HG03575 (cell line): Measurements from ENCODE around the gene CAPNS2.
"Not testable (repeated sequence)": the region's sequence is repeated elsewhere in the genome, so short reads cannot be mapped to it uniquely, and the experiment has no call there.

ENCODE experiments used
- ATAC-seq: cut with Tn5 transposase; IDR thresholded peaks from one replicate; pipeline ENCODE4 v1.9.1; 2021; ENCODE audit not compliant: unreplicated experiment, insufficient number of reproducible peaks, low FRiP score; ENCODE audit errors: extremely low read depth

CAPNS2 gene

GRCh38 chr16:55563797-55564196, 2.7 kb upstream of the CAPNS2 start:
- no peak for ATAC-seq

GRCh38 chr16:55565086-55565485, 1.4 kb upstream of the CAPNS2 start:
- no peak for ATAC-seq

DNA sequence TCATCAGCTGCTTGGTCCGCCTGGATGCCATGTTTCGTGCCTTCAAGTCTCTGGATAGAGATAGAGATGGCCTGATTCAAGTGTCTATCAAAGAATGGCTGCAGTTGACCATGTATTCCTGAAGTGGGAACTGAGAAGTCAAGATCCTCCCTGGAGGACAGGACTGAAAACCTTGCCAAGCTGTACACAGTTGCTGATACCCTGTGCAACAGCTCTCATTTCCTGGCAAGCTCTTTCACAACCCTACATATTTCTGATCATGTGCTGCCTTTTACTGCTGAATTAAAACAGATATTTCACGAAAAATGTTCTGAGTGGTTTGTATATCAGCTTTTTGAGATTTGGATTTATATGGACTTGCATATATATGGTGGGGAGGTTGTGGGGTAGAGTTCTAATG, 898 bp downstream of the CAPNS2 start:
- ATAC-seq: no peak

GRCh38 chr16:55568207-55568606, 1.7 kb downstream of the CAPNS2 start:
- ATAC-seq: no peak

- ATAC-seq: no peak
Observed at GRCh38 chr16:55569025-55569424, 2.5 kb downstream of the CAPNS2 start.

DNA sequence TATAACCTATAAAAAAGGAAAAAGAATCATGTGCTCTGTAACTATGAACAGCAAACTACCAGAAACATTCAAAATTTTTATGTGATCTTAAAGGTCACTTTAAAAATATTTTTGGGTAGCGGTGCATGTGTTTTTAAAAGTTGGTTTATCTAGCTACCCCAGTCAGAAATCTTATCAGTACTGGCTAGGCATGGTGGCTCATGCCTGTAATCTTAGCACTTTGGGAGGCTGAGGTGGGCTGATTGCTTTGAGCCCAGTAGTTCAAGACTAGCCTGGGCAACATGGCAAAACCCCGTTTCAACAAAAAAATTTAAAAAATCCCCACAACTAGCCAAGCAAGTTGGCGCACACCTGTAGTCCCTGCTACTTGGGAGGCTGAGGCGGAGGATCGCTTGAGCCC, 3.7 kb downstream of the CAPNS2 start:
- ATAC-seq: no peak

DNA sequence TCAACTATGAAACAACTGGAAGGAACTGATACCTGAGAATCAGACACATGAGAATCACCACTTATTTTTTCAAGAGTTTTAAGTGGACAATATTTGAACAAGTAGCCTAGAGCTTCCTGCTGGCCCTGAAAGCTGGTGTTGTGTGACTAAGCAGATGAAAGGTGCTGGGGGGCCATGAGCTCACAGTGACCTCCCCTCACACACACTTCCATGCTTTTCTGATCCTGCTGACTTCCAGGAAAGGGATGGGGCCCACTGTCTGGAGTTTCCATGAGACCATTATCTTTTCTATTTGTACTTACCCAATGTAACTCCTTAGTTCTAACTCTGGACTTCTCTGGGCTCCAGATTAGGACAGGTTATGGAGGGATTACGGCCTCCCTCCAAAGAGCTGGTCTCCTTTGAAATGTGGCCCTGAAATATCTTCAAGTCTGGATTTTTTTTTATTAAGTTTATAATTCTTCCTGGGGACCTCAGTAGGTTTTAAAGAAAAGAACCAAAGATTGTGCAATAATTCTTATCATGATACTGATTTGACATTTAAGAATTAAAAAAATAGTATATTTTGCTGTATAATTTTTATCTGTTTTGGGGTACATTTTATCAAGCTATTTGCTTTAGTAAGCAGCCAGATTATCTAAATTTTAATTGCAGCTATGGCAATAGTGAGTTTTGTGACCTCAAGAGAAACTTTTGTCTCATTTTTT, 4.9 kb downstream of the CAPNS2 start:
- no peak for ATAC-seq

DNA sequence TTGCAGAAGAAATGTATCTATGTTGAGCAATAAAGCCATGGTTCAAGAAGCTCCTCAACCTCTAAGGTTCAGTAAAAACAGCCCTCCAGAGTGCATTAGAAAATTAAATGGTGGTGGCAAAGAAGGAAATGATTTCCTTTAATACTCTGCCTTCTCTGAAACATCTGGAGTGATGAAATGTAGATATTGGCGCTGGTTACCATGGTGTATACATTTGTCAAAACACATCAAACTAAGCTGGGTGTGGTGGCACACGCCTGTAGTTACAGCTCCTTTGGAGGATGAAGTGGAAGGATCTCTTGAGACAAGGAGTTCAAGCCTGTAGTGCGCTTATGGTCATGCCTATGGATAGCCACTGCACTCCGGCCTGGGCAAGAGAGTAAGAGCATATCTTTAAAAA, 6.0 kb downstream of the CAPNS2 start:
- no peak for ATAC-seq

GRCh38 chr16:55574811-55575210, 8.3 kb downstream of the CAPNS2 start:
- no peak for ATAC-seq

GRCh38 chr16:55575496-55575895, 9.0 kb downstream of the CAPNS2 start:
- no peak for ATAC-seq

GRCh38 chr16:55576384-55576783, 9.9 kb downstream of the CAPNS2 start:
- ATAC-seq: no peak

DNA sequence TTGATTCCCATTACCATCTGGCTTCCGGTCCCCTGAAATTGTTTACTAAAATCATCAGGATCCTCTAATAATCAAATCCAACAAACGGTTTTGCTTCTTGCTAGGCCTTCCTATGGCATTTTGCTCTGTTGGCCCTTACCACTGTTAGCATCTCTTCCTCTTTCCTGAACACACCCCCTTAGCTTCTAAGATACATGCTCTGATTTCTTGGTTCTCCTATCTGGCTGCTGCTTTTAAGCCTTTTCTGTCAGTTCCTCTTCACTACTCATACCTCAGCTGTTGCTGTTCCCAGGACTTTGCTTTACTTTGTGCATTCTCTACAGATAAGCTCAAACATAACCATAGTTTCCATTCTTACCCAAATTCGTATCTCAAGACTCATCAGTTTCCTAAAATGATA, 11.4 kb downstream of the CAPNS2 start:
- ATAC-seq: no peak

- ATAC-seq: no peak
Observed at GRCh38 chr16:55585631-55586030, 19.1 kb downstream of the CAPNS2 start.

GRCh38 chr16:55588799-55589198, 22.3 kb downstream of the CAPNS2 start:
- ATAC-seq: no peak

DNA sequence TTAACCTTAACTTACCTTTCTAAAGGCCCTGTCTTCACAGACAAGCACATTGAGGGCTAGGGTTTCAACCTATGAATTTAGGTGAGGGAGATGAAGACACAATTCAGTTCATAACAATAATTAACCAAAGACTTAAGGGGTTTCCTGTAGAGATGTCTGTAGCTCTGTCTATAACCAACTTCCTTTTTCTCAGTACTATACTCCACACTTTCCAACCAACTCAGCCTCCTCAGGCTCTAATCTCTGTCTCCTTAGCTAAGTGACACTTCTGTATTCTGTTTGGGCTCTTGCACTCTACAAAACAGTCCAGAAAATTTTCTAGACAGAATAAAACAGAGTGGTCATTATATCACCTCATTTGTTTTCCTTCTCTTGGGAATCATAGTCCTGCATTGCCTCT, 25.8 kb downstream of the CAPNS2 start:
- no peak for ATAC-seq

DNA sequence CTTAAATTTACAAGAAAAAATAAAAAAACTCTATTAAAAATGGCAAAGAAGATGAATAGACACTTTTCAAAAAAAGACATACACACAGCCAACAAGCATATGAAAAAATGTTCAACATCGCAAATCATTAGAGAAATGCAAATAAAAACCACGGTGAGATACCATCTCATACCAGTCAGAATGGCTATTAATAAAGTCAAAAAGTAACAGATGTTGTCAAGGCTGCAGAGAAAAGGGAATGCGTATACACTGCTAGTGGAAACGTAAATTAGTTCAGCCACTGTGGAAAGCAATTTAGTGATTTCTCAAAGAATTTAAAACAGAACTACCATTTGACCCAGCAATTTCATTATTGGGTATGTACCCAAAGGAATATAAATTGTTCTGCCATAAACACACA, 31.4 kb downstream of the CAPNS2 start:
- no peak for ATAC-seq

- ATAC-seq: no peak
Observed at GRCh38 chr16:55605754-55606336, 39.4 kb downstream of the CAPNS2 start.

GRCh38 chr16:55613613-55614335, 47.3 kb downstream of the CAPNS2 start:
- ATAC-seq: no peak

DNA sequence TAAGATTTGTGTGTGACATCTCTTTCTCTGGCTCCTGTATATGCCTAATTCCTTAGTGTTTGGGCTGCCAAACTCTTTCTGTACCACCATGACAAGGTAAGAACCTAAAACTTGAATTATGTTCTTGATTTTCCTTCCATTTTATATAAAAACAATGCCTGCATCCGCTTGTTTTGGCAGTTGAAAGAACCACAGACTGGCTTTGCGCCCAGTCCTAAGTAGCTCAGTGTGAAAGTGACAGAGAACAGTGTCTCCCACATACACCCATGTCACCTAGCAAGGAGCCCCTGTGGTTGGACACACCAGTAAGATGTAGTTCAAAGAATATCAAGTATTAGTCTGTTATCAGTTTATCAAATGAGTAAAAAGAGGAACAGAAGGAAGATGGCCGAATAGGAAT, 48.6 kb downstream of the CAPNS2 start:
- ATAC-seq: no peak

DNA sequence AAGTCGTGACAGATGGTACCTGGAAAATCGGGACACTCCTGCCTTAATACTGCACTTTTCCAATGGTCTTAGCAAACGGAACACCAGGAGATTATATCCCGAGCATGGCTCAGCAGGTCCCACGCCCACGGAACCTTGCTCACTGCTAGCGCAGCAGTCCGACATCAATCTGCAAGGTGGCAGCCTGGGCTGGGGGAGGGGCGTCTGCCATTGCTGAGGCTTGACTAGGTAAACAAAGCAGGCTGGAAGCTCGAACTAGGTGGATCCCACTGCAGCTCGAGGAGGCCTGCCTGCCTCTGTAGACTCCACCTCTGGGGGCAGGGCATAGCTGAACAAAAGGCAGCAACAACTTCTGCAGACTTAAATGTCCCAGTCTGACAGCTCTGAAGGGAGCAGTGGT, 49.2 kb downstream of the CAPNS2 start:
- ATAC-seq: not testable (repeated sequence)
